Measurements from ENCODE around the gene EVI5L.
"Not testable (repeated sequence)": the region's sequence is repeated elsewhere in the genome, so short reads cannot be mapped to it uniquely, and the experiment has no call there.

Gene EVI5L

GRCh38 chr19:7871437-7872305 lies 41.7 kb downstream of the EVI5L start:
- DNase-seq (ENCODE audit: low read depth in 2 of 2, low spot score in 1 of 2): peak; percentile 33 to 65

GRCh38 chr19:7872306-7873204 lies 42.5 kb downstream of the EVI5L start:
- no peak for DNase-seq (ENCODE audit: low read depth in 2 of 2, low spot score in 1 of 2)

GRCh38 chr19:7873304-7874075 lies 43.5 kb downstream of the EVI5L start:
- no peak for DNase-seq (ENCODE audit: low read depth in 2 of 2, low spot score in 1 of 2)

- no peak for DNase-seq (ENCODE audit: low read depth in 2 of 2, low spot score in 1 of 2)
Observed at GRCh38 chr19:7874076-7874896, 44.3 kb downstream of the EVI5L start, which contains the start of gene PRR36. Gene PRR36, minus strand, starts transcription at chr19:7874390. Its CDS starts 701 bp downstream, at chr19:7873689.

GRCh38 chr19:7874897-7875273 lies 44.9 kb downstream of the EVI5L start:
- DNase-seq (ENCODE audit: low read depth in 2 of 2, low spot score in 1 of 2): no peak

GRCh38 chr19:7877249-7877836 lies 47.3 kb downstream of the EVI5L start:
- no peak for DNase-seq (ENCODE audit: low read depth in 2 of 2, low spot score in 1 of 2)

GRCh38 chr19:7879111-7879807 lies 49.2 kb downstream of the EVI5L start:
- DNase-seq (ENCODE audit: low read depth in 2 of 2, low spot score in 1 of 2): no peak

- no peak for DNase-seq (ENCODE audit: low read depth in 2 of 2, low spot score in 1 of 2)
Observed at GRCh38 chr19:7879836-7880235, 49.8 kb downstream of the EVI5L start.

GRCh38 chr19:7881910-7882309 lies 51.9 kb downstream of the EVI5L start:
- DNase-seq (ENCODE audit: low read depth in 2 of 2, low spot score in 1 of 2): no peak

GRCh38 chr19:7883105-7883504 lies 53.1 kb downstream of the EVI5L start:
- no peak for DNase-seq (ENCODE audit: low read depth in 2 of 2, low spot score in 1 of 2)

- no peak for DNase-seq (ENCODE audit: low read depth in 2 of 2, low spot score in 1 of 2)
Observed at GRCh38 chr19:7883796-7884570, 54.0 kb downstream of the EVI5L start.

GRCh38 chr19:7885818-7886217 lies 55.8 kb downstream of the EVI5L start:
- DNase-seq (ENCODE audit: low read depth in 2 of 2, low spot score in 1 of 2): no peak

GRCh38 chr19:7887408-7888144 lies 57.6 kb downstream of the EVI5L start:
- DNase-seq (ENCODE audit: low read depth in 2 of 2, low spot score in 1 of 2): no peak

- DNase-seq (ENCODE audit: low read depth in 2 of 2, low spot score in 1 of 2): peak in 1 of 2 donors; percentile 16
Observed at GRCh38 chr19:7888145-7888825, 58.3 kb downstream of the EVI5L start, which contains the start of gene LRRC8E. Gene LRRC8E, plus strand, starts transcription at chr19:7888510. Its CDS starts 7,094 bp downstream, at chr19:7895604.

- DNase-seq (ENCODE audit: low read depth in 2 of 2, low spot score in 1 of 2): no peak
Observed at GRCh38 chr19:7888826-7889217, 58.8 kb downstream of the EVI5L start.

GRCh38 chr19:7893362-7894101 lies 63.5 kb downstream of the EVI5L start:
- not testable (repeated sequence) for DNase-seq (ENCODE audit: low read depth in 2 of 2, low spot score in 1 of 2)

Measured in stimulated activated CD8-positive, alpha-beta memory T cell treated with anti-CD3 and anti-CD28 coated beads, Interleukin-4, amount 100 ng/mL, for 1 hour (primary cell).